HepG2 (cell line): ENCODE data around the gene APOC4. TPM values are rescaled to one million over a fixed set of nuclear protein-coding genes. Genes with fewer than 3 reads are reported as not detected.

Source experiments
- AHR ChIP-seq: IDR thresholded peaks from 2 replicates; pipeline ENCODE4 v1.6.1; 2018; ENCODE audit warnings: missing genetic modification reagents, missing compliant biosample characterization
- CCAR2 ChIP-seq: fragments of 200-400 bp; formaldehyde crosslinking; optimal IDR thresholded peaks from 2 replicates; pipeline ENCODE3; 2018; ENCODE audit warnings: low read depth, mild to moderate bottlenecking, low read length, moderate library complexity
- FOSL1 ChIP-seq: sonication (generic); formaldehyde crosslinking; IDR thresholded peaks from 2 replicates; pipeline ENCODE4 v1.9.0; 2021; ENCODE audit warnings: missing genetic modification reagents, borderline replicate concordance
- HOXA5 ChIP-seq: sonication (generic); formaldehyde crosslinking; IDR thresholded peaks from 2 replicates; pipeline ENCODE4 v1.4.0; 2020; ENCODE audit warnings: missing genetic modification reagents
- HOXD1 ChIP-seq: sonication (generic); formaldehyde crosslinking; IDR thresholded peaks from 2 replicates; pipeline ENCODE4 v1.5.0; 2020; ENCODE audit warnings: missing genetic modification reagents
- KDM1A ChIP-seq: IDR thresholded peaks from 2 replicates; pipeline ENCODE4 v1.6.1; 2016; ENCODE audit warnings: missing compliant biosample characterization
- NR1H2 ChIP-seq: sonication (generic); formaldehyde crosslinking; IDR thresholded peaks from 2 replicates; pipeline ENCODE4 v1.8.1; 2022; ENCODE audit warnings: low read depth, missing genetic modification reagents, borderline replicate concordance
- NR3C1 ChIP-seq: sonication (generic); formaldehyde crosslinking; IDR thresholded peaks from 2 replicates; pipeline ENCODE4 v1.4.0; 2020; ENCODE audit warnings: missing genetic modification reagents
- PHF5A ChIP-seq: IDR thresholded peaks from one replicate; pipeline ENCODE4 v1.6.1; 2018; ENCODE audit warnings: low read depth, missing genetic modification reagents; ENCODE audit not compliant: unreplicated experiment
- POLR2AphosphoS5 ChIP-seq: IDR thresholded peaks from 2 replicates; pipeline ENCODE4 v1.6.1; 2012; ENCODE audit warnings: low read depth, low read length
- POLR2G ChIP-seq: fragments of 200-400 bp; formaldehyde crosslinking; IDR thresholded peaks from 2 replicates; pipeline ENCODE4 v1.6.1; 2018; ENCODE audit warnings: mild to moderate bottlenecking, low read depth, low read length, moderate library complexity
- SMAD9 ChIP-seq: sonication (generic); formaldehyde crosslinking; IDR thresholded peaks from 2 replicates; pipeline ENCODE4 v1.5.1; 2020; ENCODE audit warnings: mild to moderate bottlenecking, missing genetic modification reagents
- ZNF230 ChIP-seq: sonication (generic); formaldehyde crosslinking; IDR thresholded peaks from 2 replicates; pipeline ENCODE4 v1.4.0; 2020; ENCODE audit warnings: mild to moderate bottlenecking, missing genetic modification reagents
- ZNF326 ChIP-seq: sonication (generic); formaldehyde crosslinking; IDR thresholded peaks from 2 replicates; pipeline ENCODE4 v1.4.0; 2020; ENCODE audit warnings: missing genetic modification reagents, borderline replicate concordance
- ZNF773 ChIP-seq: sonication (generic); formaldehyde crosslinking; IDR thresholded peaks from 2 replicates; pipeline ENCODE4 v1.4.0; 2020; ENCODE audit warnings: missing genetic modification reagents, borderline replicate concordance
- ZZZ3 ChIP-seq: sonication (generic); formaldehyde crosslinking; IDR thresholded peaks from 2 replicates; pipeline ENCODE4 v1.4.0; 2020; ENCODE audit warnings: missing genetic modification reagents, mild to moderate bottlenecking, borderline replicate concordance
- polyA plus RNA-seq, 8 experiments: library from polyadenylated mRNA; depleted of rRNA in 3 of 8; stranded (reverse) in 7 of 8; unstranded in 1 of 8; fragments of >200 nt; fragmentation: Illumina TruSeq in 4 of 8; extraction: Trizol in 4 of 8; gene quantifications; 2 replicates each; pipeline versions ENCODE4 v1.2.1 to v1.2.3, GENCODE V29; 2011 to 2016; ENCODE audit warnings: low read depth in 4 of 8, missing spikeins in 1 of 8, mixed read lengths in 1 of 8; ENCODE audit not compliant: insufficient read depth in 1 of 8
- total RNA-seq, 5 experiments: library from RNA; depleted of rRNA; stranded (reverse); fragments of >200 nt; fragmentation: Illumina TruSeq; extraction: Trizol; gene quantifications; 2 replicates each; pipeline ENCODE4 v1.2.3, GENCODE V29; 2016; ENCODE audit warnings: low read depth in 1 of 5
- TF ChIP-seq, protein P1 (sequence below), 2 experiments: fragments of 450-650 bp in 1 of 2; sonication (generic) in 1 of 2; formaldehyde crosslinking in 1 of 2; IDR thresholded peaks; 2 replicates each; pipeline versions ENCODE4 v1.6.1 to v1.8.0; 2016 to 2022; ENCODE audit warnings: antibody characterized with exemption in 1 of 2, mild to moderate bottlenecking in 1 of 2, missing genetic modification reagents in 1 of 2
- TF ChIP-seq, protein P2 (sequence below): sonication (generic); formaldehyde crosslinking; IDR thresholded peaks from 2 replicates; pipeline ENCODE4 v1.4.0; 2020; ENCODE audit warnings: missing genetic modification reagents
- TF ChIP-seq, protein P3 (sequence below): sonication (generic); formaldehyde crosslinking; IDR thresholded peaks from 2 replicates; pipeline ENCODE4 v1.8.0; 2022; ENCODE audit warnings: mild to moderate bottlenecking, missing genetic modification reagents; ENCODE audit not compliant: insufficient replicate concordance

The APOC4 gene
- total and polyA plus RNA-seq, 2 of the 13 experiments (the other 11 are each of a cell fraction or from before 2014, with no cell fraction given): 0.46 TPM; not detected in 1

DNA sequence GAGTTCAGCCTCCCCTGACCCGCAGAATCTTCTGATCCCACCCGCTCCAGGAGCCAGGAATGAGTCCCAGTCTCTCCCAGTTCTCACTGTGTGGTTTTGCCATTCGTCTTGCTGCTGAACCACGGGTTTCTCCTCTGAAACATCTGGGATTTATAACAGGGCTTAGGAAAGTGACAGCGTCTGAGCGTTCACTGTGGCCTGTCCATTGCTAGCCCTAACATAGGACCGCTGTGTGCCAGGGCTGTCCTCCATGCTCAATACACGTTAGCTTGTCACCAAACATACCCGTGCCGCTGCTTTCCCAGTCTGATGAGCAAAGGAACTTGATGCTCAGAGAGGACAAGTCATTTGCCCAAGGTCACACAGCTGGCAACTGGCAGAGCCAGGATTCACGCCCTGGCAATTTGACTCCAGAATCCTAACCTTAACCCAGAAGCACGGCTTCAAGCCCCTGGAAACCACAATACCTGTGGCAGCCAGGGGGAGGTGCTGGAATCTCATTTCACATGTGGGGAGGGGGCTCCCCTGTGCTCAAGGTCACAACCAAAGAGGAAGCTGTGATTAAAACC, 37.5 kb upstream of the APOC4 start (continued):
- TF ChIP-seq, protein P1, sequence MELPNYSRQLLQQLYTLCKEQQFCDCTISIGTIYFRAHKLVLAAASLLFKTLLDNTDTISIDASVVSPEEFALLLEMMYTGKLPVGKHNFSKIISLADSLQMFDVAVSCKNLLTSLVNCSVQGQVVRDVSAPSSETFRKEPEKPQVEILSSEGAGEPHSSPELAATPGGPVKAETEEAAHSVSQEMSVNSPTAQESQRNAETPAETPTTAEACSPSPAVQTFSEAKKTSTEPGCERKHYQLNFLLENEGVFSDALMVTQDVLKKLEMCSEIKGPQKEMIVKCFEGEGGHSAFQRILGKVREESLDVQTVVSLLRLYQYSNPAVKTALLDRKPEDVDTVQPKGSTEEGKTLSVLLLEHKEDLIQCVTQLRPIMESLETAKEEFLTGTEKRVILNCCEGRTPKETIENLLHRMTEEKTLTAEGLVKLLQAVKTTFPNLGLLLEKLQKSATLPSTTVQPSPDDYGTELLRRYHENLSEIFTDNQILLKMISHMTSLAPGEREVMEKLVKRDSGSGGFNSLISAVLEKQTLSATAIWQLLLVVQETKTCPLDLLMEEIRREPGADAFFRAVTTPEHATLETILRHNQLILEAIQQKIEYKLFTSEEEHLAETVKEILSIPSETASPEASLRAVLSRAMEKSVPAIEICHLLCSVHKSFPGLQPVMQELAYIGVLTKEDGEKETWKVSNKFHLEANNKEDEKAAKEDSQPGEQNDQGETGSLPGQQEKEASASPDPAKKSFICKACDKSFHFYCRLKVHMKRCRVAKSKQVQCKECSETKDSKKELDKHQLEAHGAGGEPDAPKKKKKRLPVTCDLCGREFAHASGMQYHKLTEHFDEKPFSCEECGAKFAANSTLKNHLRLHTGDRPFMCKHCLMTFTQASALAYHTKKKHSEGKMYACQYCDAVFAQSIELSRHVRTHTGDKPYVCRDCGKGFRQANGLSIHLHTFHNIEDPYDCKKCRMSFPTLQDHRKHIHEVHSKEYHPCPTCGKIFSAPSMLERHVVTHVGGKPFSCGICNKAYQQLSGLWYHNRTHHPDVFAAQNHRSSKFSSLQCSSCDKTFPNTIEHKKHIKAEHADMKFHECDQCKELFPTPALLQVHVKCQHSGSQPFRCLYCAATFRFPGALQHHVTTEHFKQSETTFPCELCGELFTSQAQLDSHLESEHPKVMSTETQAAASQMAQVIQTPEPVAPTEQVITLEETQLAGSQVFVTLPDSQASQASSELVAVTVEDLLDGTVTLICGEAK (IDR thresholded peaks at IDR 0.05): no peak
- TF ChIP-seq, protein P1 (CRISPR knock-in tag; IDR thresholded peaks at IDR 0.05): 0 out of 2 replicates have a peak, but pooled peaks have one; percentile 2
- no peak for TF ChIP-seq FOSL1 (CRISPR knock-in tag)
- no peak for TF ChIP-seq ZNF773 (CRISPR knock-in tag)
- TF ChIP-seq, protein P2, sequence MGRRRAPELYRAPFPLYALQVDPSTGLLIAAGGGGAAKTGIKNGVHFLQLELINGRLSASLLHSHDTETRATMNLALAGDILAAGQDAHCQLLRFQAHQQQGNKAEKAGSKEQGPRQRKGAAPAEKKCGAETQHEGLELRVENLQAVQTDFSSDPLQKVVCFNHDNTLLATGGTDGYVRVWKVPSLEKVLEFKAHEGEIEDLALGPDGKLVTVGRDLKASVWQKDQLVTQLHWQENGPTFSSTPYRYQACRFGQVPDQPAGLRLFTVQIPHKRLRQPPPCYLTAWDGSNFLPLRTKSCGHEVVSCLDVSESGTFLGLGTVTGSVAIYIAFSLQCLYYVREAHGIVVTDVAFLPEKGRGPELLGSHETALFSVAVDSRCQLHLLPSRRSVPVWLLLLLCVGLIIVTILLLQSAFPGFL (CRISPR knock-in tag): no peak
- TF ChIP-seq KDM1A: peak; percentile 73; the same call in 1 of the 2 replicates
- TF ChIP-seq CCAR2: no peak
- TF ChIP-seq POLR2G: peak; percentile 16; the same call in 1 of the 2 replicates
- TF ChIP-seq AHR: no peak
- no peak for TF ChIP-seq SMAD9
- TF ChIP-seq ZZZ3: no peak
- TF ChIP-seq, protein P3, sequence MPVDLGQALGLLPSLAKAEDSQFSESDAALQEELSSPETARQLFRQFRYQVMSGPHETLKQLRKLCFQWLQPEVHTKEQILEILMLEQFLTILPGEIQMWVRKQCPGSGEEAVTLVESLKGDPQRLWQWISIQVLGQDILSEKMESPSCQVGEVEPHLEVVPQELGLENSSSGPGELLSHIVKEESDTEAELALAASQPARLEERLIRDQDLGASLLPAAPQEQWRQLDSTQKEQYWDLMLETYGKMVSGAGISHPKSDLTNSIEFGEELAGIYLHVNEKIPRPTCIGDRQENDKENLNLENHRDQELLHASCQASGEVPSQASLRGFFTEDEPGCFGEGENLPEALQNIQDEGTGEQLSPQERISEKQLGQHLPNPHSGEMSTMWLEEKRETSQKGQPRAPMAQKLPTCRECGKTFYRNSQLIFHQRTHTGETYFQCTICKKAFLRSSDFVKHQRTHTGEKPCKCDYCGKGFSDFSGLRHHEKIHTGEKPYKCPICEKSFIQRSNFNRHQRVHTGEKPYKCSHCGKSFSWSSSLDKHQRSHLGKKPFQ (CRISPR knock-in tag): peak; percentile 13
- peak; percentile 38; the same call in 1 of the 2 replicates for TF ChIP-seq POLR2AphosphoS5
- no peak for TF ChIP-seq NR3C1 (CRISPR knock-in tag)
- no peak for TF ChIP-seq HOXA5 (CRISPR knock-in tag)
- TF ChIP-seq NR1H2 (CRISPR knock-in tag): no peak
- TF ChIP-seq ZNF326: no peak
- TF ChIP-seq ZNF230: no peak
- no peak for TF ChIP-seq HOXD1 (CRISPR knock-in tag)
- no peak for TF ChIP-seq PHF5A (CRISPR knock-in tag)
